HG03025 (cell line): Measurements from ENCODE around the gene IL36B.

Experiments used
- ATAC-seq: cut with Tn5 transposase; IDR thresholded peaks from one replicate; pipeline ENCODE4 v1.9.1; 2021; ENCODE audit warnings: mild to moderate bottlenecking, moderate library complexity; ENCODE audit not compliant: unreplicated experiment, low FRiP score

The IL36B gene

GRCh38 chr2:113076954-113077669, 24.4 kb upstream of the IL36B start:
- ATAC-seq, result no peak

GRCh38 chr2:113075600-113075999, 22.9 kb upstream of the IL36B start:
- ATAC-seq, result no peak

GRCh38 chr2:113075030-113075429, 22.4 kb upstream of the IL36B start:
- no peak for ATAC-seq

GRCh38 chr2:113073325-113073834, 20.7 kb upstream of the IL36B start:
- no peak for ATAC-seq

GRCh38 chr2:113072584-113072983, 19.9 kb upstream of the IL36B start:
- no peak for ATAC-seq

GRCh38 chr2:113070606-113070975, 17.9 kb upstream of the IL36B start:
- no peak for ATAC-seq

GRCh38 chr2:113069676-113070605, 17.3 kb upstream of the IL36B start:
- no peak for ATAC-seq

GRCh38 chr2:113068706-113069485, 16.2 kb upstream of the IL36B start:
- no peak for ATAC-seq

GRCh38 chr2:113068249-113068648, 15.6 kb upstream of the IL36B start:
- ATAC-seq, result no peak

GRCh38 chr2:113067681-113068080, 15.0 kb upstream of the IL36B start, which contains the start of gene IL1F10:
Gene IL1F10 (plus strand): TSS chr2:113067970. CDS start chr2:113072739, 4,769 bp downstream.
- ATAC-seq, result no peak

GRCh38 chr2:113064898-113065297, 12.2 kb upstream of the IL36B start:
- no peak for ATAC-seq

- no peak for ATAC-seq
Measured at GRCh38 chr2:113064281-113064680, 11.6 kb upstream of the IL36B start.

GRCh38 chr2:113061896-113062770, 9.5 kb upstream of the IL36B start:
- no peak for ATAC-seq

GRCh38 chr2:113061241-113061640, 8.6 kb upstream of the IL36B start:
- ATAC-seq, result no peak

GRCh38 chr2:113060796-113061195, 8.1 kb upstream of the IL36B start:
- ATAC-seq, result no peak

GRCh38 chr2:113060396-113060795, 7.7 kb upstream of the IL36B start:
- no peak for ATAC-seq

GRCh38 chr2:113058998-113059960, 6.6 kb upstream of the IL36B start, which contains the start of gene IL36RN:
Gene IL36RN (plus strand): TSS chr2:113059198. CDS start chr2:113059439, 241 bp downstream.
- ATAC-seq, result no peak

GRCh38 chr2:113058411-113058994, 5.8 kb upstream of the IL36B start:
- no peak for ATAC-seq
